Heart left ventricle (tissue), 13 donors: ENCODE data around the gene ZW10.

ENCODE experiments used
- CTCF ChIP-seq, 12 donors: fragments of 200-600 bp; sonication (generic) in 4 of 12; IDR thresholded peaks; one replicate each; pipeline versions ENCODE4 v1.5.0 to v1.8.0; 2018 to 2022; ENCODE audit warnings: antibody characterized with exemption in 12 of 12, mild to moderate bottlenecking in 5 of 12
- POLR2A ChIP-seq, 2 donors: fragments of 450-650 bp; IDR thresholded peaks; one replicate each; pipeline ENCODE4 v1.6.1; 2017; ENCODE audit warnings: antibody characterized with exemption in 2 of 2, mild to moderate bottlenecking in 2 of 2, moderate library complexity in 2 of 2
- donor health status: ischemic (EF 13 %, LVEDD 7.1; RV severe dilation, severe dysfunction).
- donor health status: DM: no; HTN: yes; CAD: no.
- donor health status: DM: no; HTN: no; CAD: no.
- donor health status: ischemic (EF 25% LVEDD 6.9; RV normal size, moderate dysfunction).
- donor health status: ischemic (EF 25% LVEDD 5.7; RV mildly dilated, moderate dysfunction).
- donor health status: ischemic (EF 35%, LVEDD 5.7; RV mildly dilated, moderate dysfunction).
- donor health status: nonischemic (EF 11% LVEDD 7.7; RV severe dilation, severe dysfunction).
- donor health status: DM: yes; HTN: yes; CAD: no.
- donor health status: PGD.
- donor health status: ischemic (EF 29% LVEDD 5.4; RV normal size, mild dysfunction).
- donor health status: nonischemic (EF 23%, LVEDD 6.1; RV moderate dilation, normal function).

DNA sequence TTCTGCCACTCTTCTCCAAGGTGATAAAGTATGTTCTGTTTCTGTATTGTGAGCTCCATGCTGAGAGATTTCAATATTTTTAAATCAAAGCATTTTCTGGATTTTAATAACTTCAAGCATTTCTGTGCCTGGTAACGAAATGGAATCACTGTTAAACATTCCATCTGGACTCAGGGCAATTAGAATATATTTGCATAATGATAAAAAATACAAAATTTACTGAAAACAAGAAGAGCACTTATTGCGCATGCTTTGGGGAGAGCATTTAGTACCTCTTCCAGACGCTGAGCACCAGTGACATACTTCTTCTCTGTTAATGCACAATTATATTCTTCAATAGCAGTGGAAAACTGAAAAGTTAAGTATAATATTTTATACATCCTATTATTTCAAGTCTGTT lies 13.3 kb downstream of the ZW10 start:
- no peak for TF ChIP-seq POLR2A (IDR thresholded peaks at IDR 0.05)
- TF ChIP-seq CTCF (IDR thresholded peaks at IDR 0.05): no peak
